GM21515 (cell line): Measurements from ENCODE around the gene AQP9.

Experiments
- ATAC-seq: cut with Tn5 transposase; IDR thresholded peaks from one replicate; pipeline ENCODE4 v1.9.1; 2021; ENCODE audit not compliant: unreplicated experiment

Gene AQP9

GRCh38 chr15:58221591-58222241 is 83.5 kb downstream of the AQP9 start:
- no peak for ATAC-seq

GRCh38 chr15:58222679-58223078 is 84.5 kb downstream of the AQP9 start:
- ATAC-seq = no peak

GRCh38 chr15:58223432-58223831 is 85.3 kb downstream of the AQP9 start:
- no peak for ATAC-seq

- ATAC-seq = no peak
Observed at GRCh38 chr15:58224068-58224467, 85.9 kb downstream of the AQP9 start.

GRCh38 chr15:58227706-58228543 is 89.7 kb downstream of the AQP9 start:
- no peak for ATAC-seq

GRCh38 chr15:58228718-58229117 is 90.5 kb downstream of the AQP9 start:
- no peak for ATAC-seq

- ATAC-seq = no peak
Observed at GRCh38 chr15:58229297-58229768, 91.2 kb downstream of the AQP9 start.

- ATAC-seq = no peak
Observed at GRCh38 chr15:58232281-58233065, 94.3 kb downstream of the AQP9 start.

GRCh38 chr15:58233341-58233740 is 95.2 kb downstream of the AQP9 start:
- ATAC-seq = no peak
